ENCODE measurements around the gene NMRK1.

The NMRK1 gene

GRCh38 chr9:75081632-75082031, 6.3 kb downstream of the NMRK1 start:
- DNase-seq (ENCODE audit: extremely low read depth, low read depth), result no peak
- TF ChIP-seq, protein P1, sequence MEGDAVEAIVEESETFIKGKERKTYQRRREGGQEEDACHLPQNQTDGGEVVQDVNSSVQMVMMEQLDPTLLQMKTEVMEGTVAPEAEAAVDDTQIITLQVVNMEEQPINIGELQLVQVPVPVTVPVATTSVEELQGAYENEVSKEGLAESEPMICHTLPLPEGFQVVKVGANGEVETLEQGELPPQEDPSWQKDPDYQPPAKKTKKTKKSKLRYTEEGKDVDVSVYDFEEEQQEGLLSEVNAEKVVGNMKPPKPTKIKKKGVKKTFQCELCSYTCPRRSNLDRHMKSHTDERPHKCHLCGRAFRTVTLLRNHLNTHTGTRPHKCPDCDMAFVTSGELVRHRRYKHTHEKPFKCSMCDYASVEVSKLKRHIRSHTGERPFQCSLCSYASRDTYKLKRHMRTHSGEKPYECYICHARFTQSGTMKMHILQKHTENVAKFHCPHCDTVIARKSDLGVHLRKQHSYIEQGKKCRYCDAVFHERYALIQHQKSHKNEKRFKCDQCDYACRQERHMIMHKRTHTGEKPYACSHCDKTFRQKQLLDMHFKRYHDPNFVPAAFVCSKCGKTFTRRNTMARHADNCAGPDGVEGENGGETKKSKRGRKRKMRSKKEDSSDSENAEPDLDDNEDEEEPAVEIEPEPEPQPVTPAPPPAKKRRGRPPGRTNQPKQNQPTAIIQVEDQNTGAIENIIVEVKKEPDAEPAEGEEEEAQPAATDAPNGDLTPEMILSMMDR (IDR thresholded peaks at IDR 0.05; ENCODE audit: low read depth, low read length), result no peak

GRCh38 chr9:75072895-75073294, 15.1 kb downstream of the NMRK1 start:
- DNase-seq (ENCODE audit: extremely low read depth, low read depth), result no peak
- TF ChIP-seq, protein P1 (IDR thresholded peaks at IDR 0.05; ENCODE audit: low read depth, low read length), result no peak

DNA sequence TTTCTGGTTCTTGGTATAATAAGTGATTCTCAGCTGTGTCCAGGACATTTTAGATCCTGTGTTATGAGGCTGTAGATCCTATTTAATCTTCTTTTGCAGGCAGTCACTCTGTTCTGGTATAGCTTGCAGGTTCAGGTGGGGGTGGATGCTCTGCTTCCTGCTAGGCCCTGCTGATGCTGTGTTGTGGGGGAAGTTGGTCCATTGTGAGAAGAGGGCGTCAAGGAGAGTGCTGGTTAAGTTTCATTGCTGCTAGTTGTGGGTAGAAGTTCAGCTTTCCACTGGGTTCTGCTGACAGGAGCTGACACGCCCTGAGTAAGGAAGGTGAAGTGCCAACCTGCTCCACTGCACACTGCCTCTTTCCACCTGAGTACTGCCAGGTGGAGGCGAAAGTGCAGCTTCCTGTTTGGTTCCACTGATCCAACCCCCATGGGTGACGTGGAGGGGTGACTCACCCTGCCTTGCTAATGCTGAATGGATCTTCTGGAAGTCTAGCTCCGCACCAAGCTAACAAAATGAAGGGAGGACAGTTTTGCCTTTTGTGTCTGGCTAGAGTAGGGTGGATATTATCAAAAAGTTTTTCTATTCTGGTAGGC, 16.3 kb downstream of the NMRK1 start:
- TF ChIP-seq, protein P1 (IDR thresholded peaks at IDR 0.05; ENCODE audit: low read depth, low read length), result no peak
- no peak for DNase-seq (ENCODE audit: extremely low read depth, low read depth)

GRCh38 chr9:75069171-75069570, 18.8 kb downstream of the NMRK1 start:
- DNase-seq (ENCODE audit: extremely low read depth, low read depth), result no peak
- TF ChIP-seq, protein P1 (IDR thresholded peaks at IDR 0.05; ENCODE audit: low read depth, low read length), result no peak

GRCh38 chr9:75067894-75068293, 20.1 kb downstream of the NMRK1 start:
- no peak for DNase-seq (ENCODE audit: extremely low read depth, low read depth)
- TF ChIP-seq, protein P1 (IDR thresholded peaks at IDR 0.05; ENCODE audit: low read depth, low read length), result no peak

- TF ChIP-seq, protein P1 (IDR thresholded peaks at IDR 0.05; ENCODE audit: low read depth, low read length), result no peak
- DNase-seq (ENCODE audit: extremely low read depth, low read depth), result no peak
These were observed 22.4 kb downstream of the NMRK1 start for GRCh38 chr9:75065510-75065909.

- DNase-seq (ENCODE audit: extremely low read depth, low read depth), result peak; percentile 16
These were observed 23.5 kb downstream of the NMRK1 start for GRCh38 chr9:75064307-75065025.

More at GRCh38 chr9:75064307-75065025, 23.5 kb downstream of the NMRK1 start:
- TF ChIP-seq, protein P1 (IDR thresholded peaks at IDR 0.05; ENCODE audit: low read depth, low read length), result peak; percentile 11

Measured in AG09319 (cell line).